GM19372 (cell line): ENCODE results near the gene MIB2.
"Not testable (repeated sequence)": the region's sequence is repeated elsewhere in the genome, so short reads cannot be mapped to it uniquely, and the experiment has no call there.

Experiments used
- ATAC-seq: cut with Tn5 transposase; IDR thresholded peaks from one replicate; pipeline ENCODE4 v1.9.1; 2021; ENCODE audit warnings: mild to moderate bottlenecking, low read depth, moderate library complexity; ENCODE audit not compliant: unreplicated experiment

Gene MIB2

DNA sequence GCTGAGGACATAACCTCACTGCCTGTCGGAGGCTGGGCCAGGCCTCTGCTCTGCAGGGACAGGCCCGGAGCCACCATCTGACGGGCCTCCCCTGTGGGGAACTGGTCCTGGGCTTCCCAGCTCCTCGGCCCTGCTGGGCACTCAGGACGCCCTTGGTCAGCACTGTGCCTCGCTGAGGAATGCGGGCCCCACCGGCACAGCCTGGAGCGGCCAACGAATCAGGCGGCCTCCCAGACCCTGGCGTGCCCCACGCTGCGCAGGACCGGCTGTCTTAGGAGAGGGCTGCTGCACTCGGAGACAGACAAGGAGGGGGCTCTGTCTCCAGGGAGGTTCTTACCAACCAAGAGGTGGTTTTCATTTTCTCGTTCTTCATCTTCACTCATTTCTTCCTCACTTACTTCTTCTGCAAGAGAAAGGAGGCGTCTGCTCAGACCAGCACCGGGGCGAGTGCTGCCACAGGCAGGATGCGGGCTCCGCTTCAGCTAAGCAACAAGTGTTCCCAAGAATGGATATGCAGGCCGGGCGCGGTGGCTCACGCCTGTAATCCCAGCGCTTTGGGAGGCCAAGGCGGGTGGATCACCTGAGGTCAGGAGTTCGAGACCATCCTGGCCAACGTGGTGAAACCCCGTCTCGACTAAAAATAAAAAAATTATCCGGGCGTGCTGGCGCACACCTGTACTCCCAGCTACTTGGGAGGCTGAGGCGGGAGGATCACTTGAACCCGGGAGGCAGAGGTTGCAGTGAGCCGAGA lies 25.6 kb downstream of the MIB2 start:
- ATAC-seq: not testable (repeated sequence)

DNA sequence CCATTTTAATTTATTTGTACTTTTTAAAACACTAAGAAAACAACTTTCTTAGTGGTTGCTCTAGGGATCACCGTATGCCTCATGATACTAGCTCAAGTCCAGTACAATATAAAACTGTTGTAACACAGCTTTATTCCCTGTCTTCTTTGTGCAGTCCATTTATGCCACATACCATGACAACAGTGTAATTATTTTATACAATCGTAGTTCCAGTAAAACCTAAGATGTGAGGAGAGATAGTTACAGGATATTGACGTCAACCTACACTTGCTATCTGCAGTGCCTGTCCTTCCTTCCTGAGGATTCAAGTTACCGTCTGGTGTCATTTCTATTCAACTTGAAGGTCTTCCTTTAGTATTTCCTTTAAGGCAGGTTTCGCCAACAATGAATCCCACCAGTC lies 31.0 kb downstream of the MIB2 start:
- ATAC-seq: not testable (repeated sequence)

DNA sequence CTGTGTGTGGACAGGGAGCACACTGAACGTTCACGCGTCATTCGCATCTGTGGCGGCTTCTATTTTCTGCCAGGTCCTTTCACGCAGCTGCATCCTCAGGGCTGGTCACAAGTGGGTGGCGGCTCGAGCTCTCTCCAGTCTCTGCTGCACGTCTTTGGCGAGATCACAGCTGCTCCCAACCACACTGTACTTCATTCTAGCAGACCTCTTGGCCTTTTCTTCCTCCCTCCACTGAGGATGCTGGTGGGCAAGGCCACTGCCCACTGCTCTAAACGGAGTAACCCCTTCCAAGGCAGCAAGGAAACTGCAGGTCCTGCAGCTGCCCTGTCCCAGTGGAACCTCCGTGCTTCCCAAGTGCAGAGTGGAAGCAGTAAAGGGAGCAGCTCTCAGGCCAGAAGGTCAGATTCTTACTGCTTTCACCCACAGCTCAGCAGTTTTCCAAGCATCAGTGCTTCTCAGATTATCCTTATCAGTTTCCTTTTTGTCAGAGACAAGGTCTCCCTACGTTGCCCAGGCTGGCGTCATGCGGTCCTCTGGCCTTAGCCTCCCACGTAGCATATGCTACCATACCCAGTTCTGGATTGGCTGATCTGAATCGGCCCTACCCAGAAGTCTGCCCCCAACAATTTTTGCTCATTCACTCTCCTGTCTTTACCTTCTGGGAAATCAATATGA lies 32.4 kb downstream of the MIB2 start:
- ATAC-seq: not testable (repeated sequence)

DNA sequence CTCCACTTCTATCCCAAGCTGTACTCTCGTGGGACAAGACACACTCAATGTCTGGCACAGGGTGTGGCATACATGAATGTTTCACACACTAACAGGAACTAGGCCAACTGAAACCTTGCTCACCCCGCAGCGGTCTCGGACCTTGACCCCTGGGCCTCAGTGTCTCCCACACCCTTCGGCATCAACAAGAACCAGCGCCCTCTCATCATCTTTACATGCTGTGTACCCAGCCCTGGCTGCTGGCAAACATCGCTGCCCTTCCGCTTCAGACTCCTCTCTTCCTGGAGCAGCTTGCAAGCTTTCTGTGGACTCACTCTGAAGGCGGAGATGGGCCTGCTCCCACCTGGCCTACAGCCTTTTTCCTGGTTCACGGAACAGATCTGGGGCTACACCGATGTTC lies 33.0 kb downstream of the MIB2 start:
- ATAC-seq: not testable (repeated sequence)

DNA sequence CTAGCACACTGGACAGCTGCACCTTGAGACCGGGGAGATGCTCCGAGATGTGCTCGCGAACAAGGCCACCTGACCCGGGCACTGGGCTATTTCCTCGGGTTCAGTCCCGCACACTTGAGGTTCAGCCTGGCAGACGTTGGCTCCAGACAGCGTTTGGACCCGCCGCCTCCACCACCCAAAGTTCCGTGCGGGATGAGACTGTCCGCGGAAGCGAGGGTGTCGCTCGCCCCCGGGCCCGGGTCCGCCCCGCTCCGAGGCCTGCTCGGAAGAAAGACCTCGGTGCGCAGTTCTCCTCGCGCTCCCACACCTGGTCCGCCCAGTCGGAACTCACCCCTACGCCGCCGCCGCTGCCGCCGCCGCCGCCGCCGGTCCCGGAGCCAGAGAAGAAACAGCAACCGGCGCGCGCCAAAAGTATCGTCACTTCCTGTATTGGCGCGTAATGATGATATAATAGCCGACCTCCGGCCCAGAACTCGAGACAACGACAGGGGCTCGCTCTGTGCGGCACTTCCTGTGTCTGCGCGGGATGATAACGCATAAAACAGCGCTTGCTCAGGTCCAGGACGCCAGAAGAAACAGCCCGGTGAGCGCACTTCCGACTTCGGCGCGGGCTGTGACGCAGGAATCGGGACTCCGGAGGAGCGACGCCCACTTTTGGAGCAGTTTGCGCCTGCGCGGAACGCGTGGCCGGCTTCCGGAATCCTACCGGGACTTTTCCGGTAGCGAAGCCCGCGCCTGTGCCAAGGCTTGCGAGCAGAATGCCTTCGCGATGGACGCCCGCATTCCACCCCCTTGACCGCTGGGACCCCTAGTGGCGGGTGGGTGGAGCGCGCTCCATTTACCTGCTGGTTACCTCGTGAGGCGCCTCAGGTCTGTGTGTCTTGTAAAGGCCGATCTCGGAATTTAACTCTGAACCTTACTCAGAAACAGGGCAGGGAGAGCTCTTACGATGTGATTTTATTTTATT lies 43.6 kb downstream of the MIB2 start, which contains the start of gene CDK11B:
TSS of gene CDK11B (minus strand) at position 422 of the 967 bp plus-strand sequence. CDS start 1,519 bp downstream, outside the sequence.
- ATAC-seq: peak; percentile 90

DNA sequence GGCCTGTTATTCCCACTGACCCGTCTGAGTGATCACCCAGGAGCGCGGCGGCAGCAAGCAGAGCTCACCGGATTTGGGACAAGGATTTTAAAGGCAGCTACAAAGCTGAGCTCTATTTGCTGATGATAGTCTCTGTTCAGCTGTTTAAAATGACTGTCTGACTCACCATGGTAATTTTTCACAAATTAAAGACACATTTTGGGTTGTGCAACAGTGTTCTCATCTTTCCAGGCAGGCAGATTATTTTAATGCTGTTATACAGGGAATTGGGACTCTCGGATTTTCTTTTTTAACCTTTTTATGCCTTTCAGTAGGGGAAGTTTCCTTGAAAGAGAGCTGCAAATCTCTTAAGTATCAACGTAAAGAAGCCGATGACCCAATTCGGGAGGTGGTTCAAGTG lies 47.1 kb downstream of the MIB2 start:
- not testable (repeated sequence) for ATAC-seq

DNA sequence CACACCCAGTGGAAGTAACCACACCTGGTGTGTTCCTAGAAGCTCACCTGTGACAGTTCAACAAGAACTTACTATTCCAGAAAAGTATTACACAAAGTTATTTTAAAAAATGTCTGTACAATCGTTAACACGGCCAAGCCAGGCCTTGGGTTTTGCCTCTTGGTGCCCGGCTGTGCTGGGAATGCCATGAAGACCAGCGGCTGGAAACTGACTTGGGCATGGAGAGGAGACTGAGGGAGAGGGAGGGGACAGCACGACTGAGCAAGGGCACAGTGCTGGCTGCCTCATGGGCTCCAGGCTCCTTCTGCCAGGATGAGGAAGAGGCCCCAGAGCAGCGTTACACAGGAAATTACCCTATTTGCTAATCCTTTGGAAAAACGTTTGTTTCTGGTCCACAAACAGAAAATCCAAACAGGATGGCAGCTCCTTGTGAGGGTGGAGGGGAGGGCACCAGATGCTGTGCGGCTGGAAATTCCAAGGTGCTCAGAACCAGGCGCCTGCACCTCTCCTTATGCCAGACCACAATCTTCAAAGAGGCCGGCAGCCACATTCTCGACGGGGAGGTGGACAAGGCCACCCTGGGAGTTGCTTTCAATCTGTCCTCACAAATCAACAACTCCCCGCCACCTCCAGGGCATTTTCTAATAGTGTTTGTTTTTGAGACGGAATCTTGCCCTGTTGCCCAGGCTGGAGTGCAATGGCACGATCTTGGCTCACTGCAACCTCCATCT lies 47.7 kb downstream of the MIB2 start:
- not testable (repeated sequence) for ATAC-seq

DNA sequence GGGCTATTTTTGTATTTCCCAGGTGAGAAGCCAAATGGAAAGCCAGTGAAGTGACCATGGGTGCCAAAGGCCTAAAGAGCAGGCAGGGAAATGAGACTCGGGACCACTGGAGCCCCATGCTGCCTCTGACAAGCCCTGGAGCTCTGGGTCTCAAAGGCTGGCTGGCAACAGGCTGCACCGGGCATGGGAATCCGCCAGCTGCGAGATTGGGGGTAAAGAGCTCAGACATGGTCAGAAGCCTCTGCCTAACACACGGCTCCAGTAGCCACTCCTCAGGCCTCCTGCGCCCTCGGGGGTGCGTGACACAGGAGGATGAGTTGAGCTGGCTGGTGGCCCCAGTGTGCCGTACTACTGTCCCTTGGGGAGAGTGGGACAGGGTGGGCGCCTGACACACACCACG lies 49.0 kb downstream of the MIB2 start:
- ATAC-seq: not testable (repeated sequence)

DNA sequence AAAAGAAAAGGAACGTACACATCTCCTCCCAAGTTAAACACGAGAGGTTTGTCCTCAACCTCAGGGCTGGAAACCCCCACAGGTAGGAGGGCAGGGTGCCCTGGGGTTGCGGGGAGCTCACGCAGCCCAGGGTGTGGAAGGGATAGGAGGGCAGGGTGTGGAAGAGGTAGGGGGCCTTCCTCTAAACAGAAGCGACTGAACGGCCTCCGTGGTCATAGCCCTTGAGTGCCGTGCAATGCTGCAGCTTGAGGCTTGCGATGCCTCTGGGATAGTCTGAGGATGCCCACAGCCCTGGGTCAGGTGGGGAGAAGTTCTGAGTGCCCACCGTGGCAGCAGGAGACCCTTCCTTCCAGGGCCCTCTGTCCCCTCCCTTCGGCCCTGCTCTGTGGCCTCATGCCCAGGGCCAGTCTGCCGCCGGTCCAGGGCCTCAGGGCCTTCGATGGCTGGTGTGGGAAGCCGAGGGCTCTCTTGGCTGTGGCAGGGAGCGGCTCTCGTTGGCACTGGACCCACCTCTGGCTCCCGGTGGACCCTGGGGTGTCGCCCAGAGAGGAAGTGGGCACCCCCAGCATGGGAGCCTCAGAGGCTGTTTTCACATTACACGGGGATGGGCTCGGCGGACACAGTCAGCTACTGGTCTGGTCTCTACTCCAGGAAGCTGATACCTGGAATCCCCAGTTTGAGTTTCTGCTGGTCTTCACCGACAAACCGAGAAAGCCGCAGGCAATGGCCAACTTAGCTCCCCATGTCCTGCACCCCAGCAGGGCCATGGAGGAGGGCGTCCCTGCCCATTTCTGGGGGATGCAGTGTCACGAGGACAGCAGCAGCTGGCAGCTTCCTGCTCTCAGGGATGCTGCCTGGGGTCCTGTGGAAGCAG lies 49.9 kb downstream of the MIB2 start:
- no peak for ATAC-seq

DNA sequence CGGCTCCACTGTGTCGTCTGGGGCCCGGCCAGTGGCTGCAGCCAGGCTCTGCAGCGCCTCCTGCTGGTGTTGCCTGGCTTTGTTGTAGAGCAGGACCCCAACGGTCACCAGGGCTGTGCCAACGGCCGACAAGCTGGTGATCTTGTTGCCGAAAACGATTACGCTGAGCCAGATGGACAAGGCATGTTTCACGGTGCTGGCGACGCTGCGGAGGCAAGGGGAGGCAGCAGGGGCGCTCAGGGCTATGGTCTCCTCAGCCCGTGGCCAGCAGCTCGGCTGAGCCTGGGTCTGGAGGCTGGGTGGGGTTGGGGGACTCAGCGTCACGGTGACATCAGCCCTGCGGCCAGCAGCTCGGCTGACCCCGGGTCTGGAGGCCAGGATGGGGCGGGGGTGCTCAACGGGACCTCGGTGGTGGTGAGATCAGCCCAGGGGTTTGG lies 50.5 kb downstream of the MIB2 start:
- ATAC-seq: no peak

DNA sequence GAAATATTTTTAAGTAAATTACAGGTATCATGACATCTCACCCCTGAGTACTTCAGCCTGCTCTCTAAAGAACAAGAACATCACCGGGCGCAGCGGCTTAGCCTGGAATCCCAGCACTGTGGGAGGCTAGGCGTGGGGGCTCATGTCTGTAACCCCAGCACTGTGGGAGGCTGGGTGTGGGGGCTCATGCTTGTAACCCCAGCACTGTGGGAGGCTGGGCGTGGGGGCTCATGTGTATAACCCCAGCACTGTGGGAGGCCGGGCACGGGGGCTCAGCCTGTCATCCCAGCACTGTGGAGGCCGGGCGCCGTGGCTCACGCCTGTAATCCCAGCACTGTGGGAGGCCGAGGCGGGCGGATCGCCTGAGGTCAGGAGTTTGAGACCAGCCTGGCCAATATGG lies 51.2 kb downstream of the MIB2 start:
- no peak for ATAC-seq

DNA sequence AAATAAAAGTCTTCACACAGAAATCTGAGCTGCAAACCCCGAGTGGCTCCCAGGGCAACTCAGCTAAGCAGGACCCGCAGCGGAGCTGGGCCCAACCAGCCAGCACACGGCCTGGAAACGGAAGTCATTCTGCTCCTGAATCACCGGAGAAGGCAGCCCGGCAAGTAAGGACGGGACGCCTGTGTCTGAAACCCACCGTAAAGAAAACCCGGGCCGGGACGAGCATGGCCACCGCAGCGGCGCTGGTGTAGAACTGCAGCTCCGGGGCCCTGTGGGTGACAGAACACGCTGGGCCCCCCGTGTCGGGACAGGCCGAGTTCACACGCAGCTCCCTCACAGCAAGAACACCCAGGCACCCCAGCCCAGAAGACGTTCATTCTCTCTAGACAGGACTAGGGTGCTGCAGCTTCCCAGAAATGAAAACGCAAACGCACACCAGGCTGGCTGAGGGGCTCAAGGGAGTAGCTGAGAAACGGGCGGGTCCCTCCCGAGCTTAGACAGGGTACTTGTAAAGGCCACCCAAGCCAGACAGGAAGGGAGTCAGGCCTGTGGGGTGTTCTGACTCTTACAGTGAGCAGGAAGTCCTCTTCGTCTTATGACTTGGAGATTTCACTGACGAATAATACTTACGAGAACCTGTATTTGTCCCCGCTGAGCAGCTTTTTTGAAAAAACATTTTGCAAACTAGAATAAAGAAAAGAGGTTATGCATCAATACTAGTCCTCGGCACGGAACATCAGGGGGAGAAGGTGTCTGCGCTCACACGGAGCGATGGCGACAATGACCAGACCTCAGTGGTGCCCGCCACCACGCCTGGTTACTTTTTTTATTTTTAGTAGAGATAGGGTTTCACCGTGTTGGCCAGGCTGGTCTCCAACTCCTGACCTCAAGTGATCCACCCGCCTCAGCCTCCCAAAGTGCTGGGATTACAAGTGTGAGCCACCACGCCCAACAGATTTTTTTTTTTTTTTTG lies 54.5 kb downstream of the MIB2 start:
- no peak for ATAC-seq

DNA sequence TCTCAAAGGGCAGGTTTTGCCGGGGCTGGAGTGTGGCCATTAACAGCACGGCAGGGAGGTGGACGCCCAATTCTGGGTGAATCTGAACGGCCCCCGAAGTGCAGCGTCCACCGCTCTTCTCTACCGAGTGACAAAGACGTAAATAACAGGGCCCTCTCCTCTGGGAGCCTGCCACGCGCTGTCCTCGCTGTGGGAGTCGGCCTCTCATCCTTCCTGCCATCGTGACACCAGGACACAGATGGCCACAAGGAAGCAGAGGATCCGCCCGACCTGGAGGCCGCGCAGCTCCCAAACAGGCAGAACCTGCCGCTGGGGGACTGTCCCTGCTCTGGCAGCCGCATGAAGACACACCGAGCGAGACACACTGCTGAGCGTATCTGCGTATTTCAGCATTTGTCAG lies 55.6 kb downstream of the MIB2 start:
- ATAC-seq: no peak

DNA sequence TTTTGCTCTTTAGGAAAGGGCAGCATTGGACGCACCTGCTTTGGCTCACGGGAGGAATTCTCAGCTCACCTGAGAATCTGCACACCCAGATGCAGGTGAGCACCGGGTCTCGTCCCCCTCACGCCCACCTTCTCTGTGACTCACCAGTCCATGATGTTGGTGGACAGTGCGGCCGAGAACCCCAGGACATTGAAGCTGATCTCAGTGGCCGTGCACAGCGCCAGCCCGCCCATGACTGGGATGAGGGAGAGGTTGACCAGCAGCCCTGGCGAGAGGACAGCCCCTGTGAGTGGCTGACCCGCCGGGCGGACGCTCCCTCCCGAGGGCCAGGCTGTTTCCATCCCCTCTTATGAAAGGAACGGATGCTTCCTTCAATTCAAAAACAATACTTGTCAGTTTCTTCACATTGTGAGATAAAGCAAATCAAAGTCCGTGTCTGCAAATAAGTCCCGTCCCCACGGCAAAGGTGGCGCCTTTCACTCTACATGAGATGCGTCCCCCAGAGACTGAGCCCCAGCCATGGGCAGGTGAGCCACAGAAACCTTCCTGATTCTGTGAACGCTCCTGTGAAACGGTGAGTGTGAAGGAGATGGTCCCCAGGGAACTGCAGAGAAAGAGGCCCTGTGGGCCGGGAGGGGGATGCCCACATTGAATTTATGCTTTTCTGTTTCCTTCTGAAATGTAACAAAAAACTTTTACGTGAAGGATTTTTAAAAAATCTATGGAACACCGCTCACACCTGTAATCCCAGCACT lies 56.2 kb downstream of the MIB2 start:
- ATAC-seq: no peak

DNA sequence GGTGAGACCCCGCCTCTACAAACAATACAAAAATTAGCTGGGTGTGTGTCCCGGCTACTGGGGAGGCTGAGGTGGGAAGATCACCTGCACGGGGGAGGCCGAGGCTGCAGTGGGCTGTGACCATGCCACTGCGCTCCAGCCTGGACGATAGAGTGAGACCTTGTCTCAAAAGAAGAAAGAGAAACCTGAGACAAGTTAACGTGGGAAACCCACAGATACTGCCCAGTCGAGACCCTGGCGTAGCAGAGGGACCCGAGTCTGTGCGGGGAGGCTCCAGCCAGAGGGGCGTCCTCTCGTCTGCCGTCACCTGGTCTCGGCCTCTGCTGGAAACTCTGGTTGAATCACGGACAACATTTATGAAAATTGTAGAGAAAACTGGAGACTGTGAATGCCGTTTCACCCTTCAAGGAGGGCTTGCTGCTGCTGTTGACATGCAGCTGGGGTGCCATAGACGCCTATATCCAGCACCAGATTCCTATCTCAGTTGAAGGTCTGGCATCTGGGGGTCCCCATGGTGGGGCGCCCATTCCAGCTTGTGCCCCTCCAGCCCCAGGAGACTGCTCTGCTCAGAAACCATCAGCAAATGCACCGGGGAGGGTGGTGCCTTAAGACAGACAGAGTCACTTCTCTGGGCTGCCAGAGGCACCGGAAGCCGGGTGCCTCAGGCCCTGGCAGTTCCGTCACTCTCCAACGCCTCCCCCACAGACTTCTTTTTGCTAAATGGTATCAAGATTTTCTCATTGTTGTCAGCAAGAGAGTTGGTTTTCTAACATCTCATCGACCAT lies 57.1 kb downstream of the MIB2 start:
- ATAC-seq: no peak

DNA sequence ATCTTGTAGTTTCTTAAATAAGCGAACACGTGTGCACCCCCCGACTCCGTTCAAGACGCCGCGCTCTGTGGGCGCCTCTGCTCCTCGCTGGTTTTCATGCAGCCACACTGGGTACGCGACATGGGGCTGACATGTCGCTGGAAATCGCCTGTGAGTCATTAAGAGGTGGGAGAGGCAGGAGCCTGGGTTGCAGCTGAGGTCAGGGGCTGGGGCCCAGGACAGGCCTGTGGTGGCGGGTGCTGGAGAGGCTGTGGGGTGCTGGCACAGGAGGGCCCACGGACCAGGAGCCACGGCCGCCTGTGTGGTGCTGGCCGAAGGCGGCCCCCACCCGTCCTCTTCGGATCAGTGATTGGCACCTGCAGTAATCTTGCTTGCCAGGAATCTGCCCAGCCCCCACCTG lies 59.5 kb downstream of the MIB2 start:
- not testable (repeated sequence) for ATAC-seq

DNA sequence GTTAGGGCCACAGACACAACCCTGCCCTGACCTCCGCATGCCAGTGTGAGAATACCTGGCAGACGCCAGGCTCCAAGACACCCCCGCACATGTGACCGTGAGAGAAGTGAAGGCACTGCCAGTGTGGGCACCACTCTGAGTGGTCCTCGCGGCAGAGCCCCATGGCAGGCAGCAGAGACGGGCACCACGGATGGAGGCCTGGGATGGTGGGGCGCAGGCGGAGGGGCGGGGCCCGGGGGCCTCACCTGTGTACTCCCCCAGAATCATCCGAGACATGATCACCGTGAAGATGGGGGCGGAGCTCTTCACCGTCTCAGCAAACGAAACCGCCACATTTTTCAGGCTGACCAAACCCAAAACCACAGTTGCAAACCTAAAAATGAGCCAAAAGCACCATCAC lies 59.9 kb downstream of the MIB2 start:
- ATAC-seq: not testable (repeated sequence)
